Fibroblast of lung (primary cell): ENCODE data around the gene HUNK.

Experiments used
- EZH2 ChIP-seq: IDR thresholded peaks from 2 replicates; pipeline ENCODE4 v1.5.1; 2012; ENCODE audit warnings: low read length, control low read depth, mild to moderate bottlenecking; ENCODE audit errors: missing control alignments
- TF ChIP-seq, protein P1 (sequence below), 2 donors: IDR thresholded peaks in 1 of 2; conservative IDR thresholded peaks in 1 of 2; 1 replicate in 1 of 2; 2 replicates in 1 of 2; pipeline ENCODE4 v1.5.1; 2011 to 2012; ENCODE audit warnings: low read length in 2 of 2, control low read depth in 1 of 2, inconsistent platforms in 1 of 2, low read depth in 1 of 2, mild to moderate bottlenecking in 1 of 2

DNA sequence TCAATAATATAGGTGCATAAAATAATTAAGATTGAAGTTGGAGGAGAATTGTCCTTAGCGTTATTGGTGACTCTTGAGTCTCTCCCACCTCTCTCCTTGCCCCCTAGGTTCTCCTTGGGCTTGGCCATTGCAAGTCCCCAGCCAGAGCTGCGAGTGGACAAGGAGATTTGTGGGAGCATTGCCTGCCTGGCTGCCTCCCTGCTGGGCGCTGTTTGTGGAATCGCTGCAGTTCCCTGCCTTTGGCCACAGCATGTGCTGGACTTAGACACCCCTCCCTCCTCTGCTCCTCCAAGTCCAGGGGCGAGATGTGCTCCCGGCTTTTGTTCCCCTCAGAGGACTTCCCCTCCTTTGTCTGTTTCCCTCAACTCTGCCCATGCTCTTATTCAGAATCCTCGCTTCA, 21.9 kb upstream of the HUNK start:
- TF ChIP-seq, protein P1, sequence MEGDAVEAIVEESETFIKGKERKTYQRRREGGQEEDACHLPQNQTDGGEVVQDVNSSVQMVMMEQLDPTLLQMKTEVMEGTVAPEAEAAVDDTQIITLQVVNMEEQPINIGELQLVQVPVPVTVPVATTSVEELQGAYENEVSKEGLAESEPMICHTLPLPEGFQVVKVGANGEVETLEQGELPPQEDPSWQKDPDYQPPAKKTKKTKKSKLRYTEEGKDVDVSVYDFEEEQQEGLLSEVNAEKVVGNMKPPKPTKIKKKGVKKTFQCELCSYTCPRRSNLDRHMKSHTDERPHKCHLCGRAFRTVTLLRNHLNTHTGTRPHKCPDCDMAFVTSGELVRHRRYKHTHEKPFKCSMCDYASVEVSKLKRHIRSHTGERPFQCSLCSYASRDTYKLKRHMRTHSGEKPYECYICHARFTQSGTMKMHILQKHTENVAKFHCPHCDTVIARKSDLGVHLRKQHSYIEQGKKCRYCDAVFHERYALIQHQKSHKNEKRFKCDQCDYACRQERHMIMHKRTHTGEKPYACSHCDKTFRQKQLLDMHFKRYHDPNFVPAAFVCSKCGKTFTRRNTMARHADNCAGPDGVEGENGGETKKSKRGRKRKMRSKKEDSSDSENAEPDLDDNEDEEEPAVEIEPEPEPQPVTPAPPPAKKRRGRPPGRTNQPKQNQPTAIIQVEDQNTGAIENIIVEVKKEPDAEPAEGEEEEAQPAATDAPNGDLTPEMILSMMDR (conservative IDR thresholded peaks at IDR 0.05 in 1 of 2, IDR thresholded peaks at IDR 0.05 in 1 of 2; ENCODE audit: low read depth in 1 of 2, low read length in 2 of 2), result no peak
- no peak for TF ChIP-seq EZH2
